HG03457 (cell line): ENCODE results near the gene AKTIP.

Experiments used
- ATAC-seq: cut with Tn5 transposase; IDR thresholded peaks from one replicate; pipeline ENCODE4 v1.9.1; 2021; ENCODE audit warnings: moderate number of reproducible peaks; ENCODE audit not compliant: unreplicated experiment

AKTIP gene

DNA sequence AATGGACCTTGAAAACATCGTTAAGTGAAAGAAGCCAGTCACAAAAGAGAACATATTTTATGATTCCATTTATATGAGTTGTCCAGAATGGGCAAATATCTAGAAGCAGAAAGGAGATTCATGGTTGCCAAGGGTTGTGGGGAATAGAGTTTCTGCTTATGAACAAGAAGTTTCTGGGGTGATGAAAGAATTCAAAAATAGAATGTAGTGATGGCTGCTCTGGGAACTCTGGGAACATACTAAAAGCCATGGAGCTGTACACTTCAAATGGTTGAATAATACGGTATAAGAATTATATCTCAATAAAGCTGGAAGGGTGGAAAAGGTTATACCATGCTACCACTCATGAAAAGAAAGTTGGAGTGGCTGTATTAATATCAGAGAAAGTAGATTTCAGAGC, 18.5 kb downstream of the AKTIP start:
- ATAC-seq = no peak

- no peak for ATAC-seq
Observed at GRCh38 chr16:53482123-53482522, 20.9 kb downstream of the AKTIP start.

- no peak for ATAC-seq
Observed at GRCh38 chr16:53480394-53480793, 22.6 kb downstream of the AKTIP start.

DNA sequence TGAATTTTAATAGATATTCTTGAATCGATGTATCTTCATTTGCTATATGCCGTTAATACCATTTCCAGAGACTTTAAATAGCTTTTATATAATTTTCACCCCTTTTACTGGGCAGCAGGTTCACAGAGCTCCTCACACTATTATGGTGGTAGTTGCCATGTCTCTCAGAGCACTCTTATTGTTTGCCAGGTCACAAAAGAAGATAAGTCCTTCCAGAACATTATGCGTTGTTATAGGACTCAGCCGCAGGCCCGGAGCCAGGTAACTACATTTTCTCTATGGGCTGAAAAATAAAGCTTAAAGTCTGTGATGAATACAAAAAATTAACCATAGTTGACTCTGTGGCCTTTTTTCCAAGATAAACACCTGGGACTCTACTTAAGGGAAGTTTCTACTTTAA, 24.0 kb downstream of the AKTIP start:
- no peak for ATAC-seq

- no peak for ATAC-seq
Observed at GRCh38 chr16:53476867-53477266, 26.1 kb downstream of the AKTIP start.

DNA sequence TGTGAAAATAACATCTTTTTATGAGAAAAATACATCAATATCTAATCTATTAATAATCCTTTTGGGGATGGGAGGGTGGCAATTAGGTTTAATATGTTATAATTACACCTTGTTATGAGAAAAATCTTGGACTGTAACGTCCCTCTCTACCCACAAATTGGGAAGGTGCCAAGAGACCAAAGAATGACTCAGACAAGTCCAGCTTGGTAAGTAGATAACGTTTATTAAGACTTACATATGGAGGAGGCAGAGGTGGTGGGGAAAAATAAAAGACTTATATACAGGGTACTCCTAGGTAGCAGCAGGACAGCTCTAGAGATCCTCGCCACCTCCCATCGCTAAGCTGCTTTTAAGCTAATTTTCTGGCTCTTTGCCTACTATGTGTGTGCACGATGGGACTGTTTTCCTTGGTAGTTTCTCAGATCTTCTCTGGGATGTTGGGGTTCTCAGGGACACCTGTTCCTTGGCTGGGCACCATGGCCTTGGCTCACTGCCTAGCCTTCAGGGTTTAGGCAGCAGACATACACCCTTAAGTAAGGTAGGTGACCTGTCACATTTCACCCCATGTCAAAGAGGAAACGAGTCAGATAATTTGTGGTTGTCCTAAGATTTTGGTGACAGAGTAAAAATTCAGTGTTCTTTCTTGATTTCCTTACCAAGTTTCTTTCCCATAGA, 37.3 kb downstream of the AKTIP start:
- no peak for ATAC-seq

- no peak for ATAC-seq
Observed at GRCh38 chr16:53458635-53459034, 44.4 kb downstream of the AKTIP start.

- ATAC-seq = peak; percentile 100
Observed at GRCh38 chr16:53457670-53458069, 45.3 kb downstream of the AKTIP start.

GRCh38 chr16:53456625-53457024, 46.4 kb downstream of the AKTIP start:
- ATAC-seq = no peak

GRCh38 chr16:53453928-53454327, 49.1 kb downstream of the AKTIP start:
- no peak for ATAC-seq

DNA sequence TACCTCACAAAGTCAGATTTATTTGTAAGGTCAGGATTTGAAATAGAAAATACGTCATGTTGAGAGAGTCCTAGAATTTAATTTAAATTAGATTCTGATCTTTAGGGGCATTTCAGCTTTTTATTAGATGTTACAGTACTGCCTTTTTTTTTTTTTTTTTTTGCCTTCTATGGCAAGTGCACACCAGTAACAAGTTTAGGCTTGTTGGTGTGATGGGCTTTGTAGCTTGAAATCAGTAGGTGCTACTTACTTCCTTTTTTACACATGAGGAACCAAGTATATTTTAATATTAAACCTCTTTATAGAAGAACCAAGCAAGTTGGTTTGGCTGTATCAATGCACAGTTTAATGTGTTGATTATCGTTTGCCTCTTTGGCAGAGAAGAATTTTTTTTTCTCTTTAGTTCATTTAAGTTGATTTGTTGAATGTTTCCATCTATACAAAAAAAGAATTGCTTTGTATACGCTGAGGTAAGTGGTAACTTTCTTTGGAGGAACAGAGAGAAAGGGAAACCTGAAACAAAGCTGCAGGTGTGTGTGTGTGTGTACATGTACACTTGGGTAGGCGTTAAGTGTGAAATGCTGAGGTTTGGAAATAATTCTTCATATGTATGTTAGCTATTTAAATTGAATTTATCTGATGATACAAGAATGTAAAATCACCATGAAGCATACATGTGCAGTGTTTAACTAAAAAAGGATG, 53.0 kb downstream of the AKTIP start:
- ATAC-seq = no peak

DNA sequence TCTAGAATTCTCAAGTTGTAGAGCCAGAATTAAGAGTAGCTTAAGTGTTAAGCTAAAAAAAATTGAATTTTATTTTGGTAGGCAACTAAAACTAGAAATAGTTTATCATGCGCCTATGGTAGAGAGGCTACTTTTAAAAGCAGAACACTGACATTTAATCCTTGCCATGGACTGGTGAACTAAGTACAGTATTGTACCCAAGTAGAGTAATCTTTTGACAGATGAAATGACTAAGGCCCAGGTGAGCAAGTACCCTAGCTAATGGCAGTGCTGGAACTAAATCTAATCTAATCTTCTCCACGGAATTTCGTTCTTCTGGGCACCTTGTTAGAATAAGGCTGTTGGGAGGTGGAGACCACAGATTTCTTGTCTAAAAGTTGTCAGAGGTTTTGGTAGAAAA, 56.9 kb downstream of the AKTIP start:
- ATAC-seq = no peak

- ATAC-seq = no peak
Observed at GRCh38 chr16:53445534-53445933, 57.5 kb downstream of the AKTIP start.
